Naive thymus-derived CD4-positive, alpha-beta T cell (primary cell): Measurements from ENCODE around the gene OR12D3. TPM values are rescaled to one million over a fixed set of nuclear protein-coding genes. Genes with fewer than 3 reads are reported as not detected.

Experiments
- ATAC-seq: fragments of 150-1000 bp; cut with Tn5 transposase; 2 replicates; pipeline ENCODE4 v1.10.0; 2021; ENCODE audit warnings: mild to moderate bottlenecking, moderate library complexity
- CTCF ChIA-PET: fragments of 350-600 bp; sonication (Branson Sonifier 250); formaldehyde crosslinking; loops from one replicate; lab custom pipeline; 2021; ENCODE audit warnings: antibody characterized with exemption; lab: Charles Lee
- POLR2A ChIA-PET: fragments of 350-600 bp; sonication (Branson Sonifier 250); formaldehyde crosslinking; loops from one replicate; lab custom pipeline; 2021; ENCODE audit warnings: antibody characterized with exemption, inconsistent platforms; lab: Charles Lee
- DNase-seq, 9 donors: peaks; one replicate each; pipeline versions ENCODE4 v3.0.0 to v3.0.0-alpha.2; 2020 to 2022; ENCODE audit warnings: mixed read lengths in 1 of 9
- H3K27ac ChIP-seq: one replicate; pipeline ENCODE4 v1.7.0; 2013; ENCODE audit warnings: mild to moderate bottlenecking, low read depth, low read length, moderate library complexity
- H3K27me3 ChIP-seq, 2 donors: one replicate each; pipeline ENCODE4 v1.7.0; 2013; ENCODE audit warnings: low read length in 2 of 2, mild to moderate bottlenecking in 2 of 2, moderate library complexity in 2 of 2; ENCODE audit not compliant: control insufficient read depth in 2 of 2, insufficient read depth in 2 of 2
- H3K36me3 ChIP-seq, 3 experiments: 1 replicate in 2 of 3; 2 replicates in 1 of 3; pipeline ENCODE4 v1.7.0; 2013; ENCODE audit warnings: low read length in 3 of 3, mild to moderate bottlenecking in 3 of 3, moderate library complexity in 1 of 3; ENCODE audit not compliant: insufficient read depth in 3 of 3, control insufficient read depth in 2 of 3
- H3K4me1 ChIP-seq, 2 donors: one replicate each; pipeline ENCODE4 v1.7.0; 2013; ENCODE audit warnings: low read length in 2 of 2, mild to moderate bottlenecking in 2 of 2, moderate library complexity in 1 of 2; ENCODE audit not compliant: control insufficient read depth in 2 of 2, insufficient read depth in 2 of 2
- H3K4me3 ChIP-seq: 2 replicates; pipeline ENCODE4 v1.7.0; 2013; ENCODE audit warnings: mild to moderate bottlenecking, low read length
- H3K9me3 ChIP-seq, 3 experiments: 1 replicate in 2 of 3; 2 replicates in 1 of 3; pipeline ENCODE4 v1.7.0; 2013; ENCODE audit warnings: low read length in 3 of 3; ENCODE audit not compliant: control insufficient read depth in 2 of 3
- H3K27ac Mint-ChIP-seq, 9 donors: one replicate each; pipeline ENCODE4 v1.8.0; 2020 to 2022; ENCODE audit warnings: mixed read lengths in 9 of 9, mild to moderate bottlenecking in 8 of 9, moderate library complexity in 5 of 9, inconsistent platforms in 2 of 9
- H3K27me3 Mint-ChIP-seq, 5 donors: one replicate each; pipeline ENCODE4 v1.8.0; 2021 to 2022; ENCODE audit warnings: mixed read lengths in 5 of 5, mild to moderate bottlenecking in 1 of 5
- H3K36me3 Mint-ChIP-seq, 5 donors: one replicate each; pipeline ENCODE4 v1.8.0; 2020 to 2022; ENCODE audit warnings: mixed read lengths in 5 of 5, mild to moderate bottlenecking in 3 of 5, inconsistent platforms in 1 of 5
- H3K4me1 Mint-ChIP-seq, 7 donors: one replicate each; pipeline ENCODE4 v1.8.0; 2020 to 2022; ENCODE audit warnings: mixed read lengths in 7 of 7, mild to moderate bottlenecking in 3 of 7, inconsistent platforms in 1 of 7
- H3K4me3 Mint-ChIP-seq, 10 donors: one replicate each; pipeline ENCODE4 v1.8.0; 2020 to 2022; ENCODE audit warnings: mild to moderate bottlenecking in 10 of 10, mixed read lengths in 10 of 10, moderate library complexity in 6 of 10, inconsistent platforms in 2 of 10
- H3K9me3 Mint-ChIP-seq, 11 donors: one replicate each; pipeline ENCODE4 v1.8.0; 2020 to 2022; ENCODE audit warnings: mixed read lengths in 11 of 11, mild to moderate bottlenecking in 4 of 11, inconsistent platforms in 1 of 11, moderate library complexity in 1 of 11
- intact Hi-C, 2 donors: fragments of 100-400 bp; cut with micrococcal nuclease; formaldehyde crosslinking; loops; one replicate each; pipeline ENCODE4 v1.15.1; 2023
- polyA plus RNA-seq, 2 donors: library from polyadenylated mRNA; unstranded; fragments of 300-500 nt; fragmentation: Illumina TruSeq; gene quantifications; one replicate each; pipeline ENCODE4 v1.2.3, GENCODE V29; 2021
- total RNA-seq, 6 experiments: library from RNA in 5 of 6; stranded (reverse) in 5 of 6; gene quantifications; 1 replicate in 5 of 6; 2 replicates in 1 of 6; pipeline ENCODE4 v1.2.3 and lab custom pipeline; 2021 to 2026

OR12D3 gene, protein sequence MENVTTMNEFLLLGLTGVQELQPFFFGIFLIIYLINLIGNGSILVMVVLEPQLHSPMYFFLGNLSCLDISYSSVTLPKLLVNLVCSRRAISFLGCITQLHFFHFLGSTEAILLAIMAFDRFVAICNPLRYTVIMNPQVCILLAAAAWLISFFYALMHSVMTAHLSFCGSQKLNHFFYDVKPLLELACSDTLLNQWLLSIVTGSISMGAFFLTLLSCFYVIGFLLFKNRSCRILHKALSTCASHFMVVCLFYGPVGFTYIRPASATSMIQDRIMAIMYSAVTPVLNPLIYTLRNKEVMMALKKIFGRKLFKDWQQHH
- total RNA-seq, result not detected
- polyA plus RNA-seq, result not detected
- total RNA-seq (lab: John Stamatoyannopoulos, UW), result not detected

DNA sequence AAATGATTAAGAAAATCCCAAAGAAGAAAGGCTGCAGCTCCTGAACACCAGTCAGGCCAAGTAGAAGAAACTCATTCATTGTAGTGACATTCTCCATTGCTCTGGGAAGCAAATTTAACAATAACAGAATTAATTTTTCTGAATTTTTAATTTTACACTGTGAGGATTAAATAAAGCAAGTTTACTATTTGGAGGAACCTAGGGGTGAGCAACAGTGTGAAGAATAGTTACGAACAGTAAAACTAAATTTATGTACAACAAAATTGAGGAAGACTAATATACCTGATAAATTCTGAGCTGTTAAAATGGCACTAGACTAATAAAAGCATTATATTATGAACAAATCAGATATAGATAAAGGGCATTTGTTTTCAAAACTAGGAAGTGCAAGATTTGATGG lies at the start of gene OR12D3:
OR12D3 (minus strand) TSS at position 101 of the 400 bp plus-strand sequence; CDS start at position 97, 4 bp downstream.
- no peak within 1 kb of the TSS for H3K27ac Mint-ChIP-seq
- POLR2A ChIA-PET, result no interaction called here
- DNase-seq (no peak), ATAC-seq (no peak)
- H3K27me3 Mint-ChIP-seq, result peaks cover 10 to 70% (median 45%) of the 10 kb centered on the region in 5 donors
- intact Hi-C loops, result no loop called here
- no peak within 1 kb of the TSS for H3K4me3 Mint-ChIP-seq
- Histone ChIP-seq H3K4me3 (no peak within 1 kb of the TSS), H3K9me3 (no peaks in the 10 kb centered on the region), H3K27me3 (no peaks in the 10 kb centered on the region), H3K27ac (no peak within 1 kb of the TSS), H3K4me1 (no peaks in the 10 kb centered on the region), H3K36me3 (no peaks in the 10 kb centered on the region)
- H3K4me1 Mint-ChIP-seq, result no peaks in the 10 kb centered on the region
- H3K36me3 Mint-ChIP-seq, result peaks cover 0 to 4% (median 0%) of the 10 kb centered on the region in 5 donors
- CTCF ChIA-PET, result no interaction called here
- peaks cover 0 to 7% (median 0%) of the 10 kb centered on the region in 11 donors for H3K9me3 Mint-ChIP-seq

DNA sequence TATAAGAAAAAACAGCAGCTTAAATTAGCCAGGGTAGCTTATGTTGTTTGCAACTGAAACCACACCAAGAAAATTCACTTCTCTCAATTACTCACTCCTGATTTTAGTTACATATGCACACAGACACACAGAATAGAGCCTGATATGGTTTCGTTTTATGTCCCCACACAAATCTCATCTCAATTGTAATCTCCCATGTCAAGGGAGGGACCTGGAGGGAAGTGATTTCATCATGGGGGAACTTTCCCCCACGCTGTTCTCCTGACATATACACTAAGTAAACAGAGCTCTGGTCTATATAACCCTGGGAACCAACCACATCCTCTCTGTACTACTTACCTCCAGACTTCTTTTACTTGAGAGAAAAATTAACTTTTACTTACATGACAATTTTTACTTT lies 49.5 kb upstream of the OR12D3 start:
- ATAC-seq (no peak), DNase-seq (no peak)
- no peaks in the 10 kb centered on the region for H3K36me3 ChIP-seq
- no peak overlapping the region for H3K27ac ChIP-seq
- POLR2A ChIA-PET, result no interaction called here
- H3K4me1 ChIP-seq, result no peaks in the 10 kb centered on the region
- CTCF ChIA-PET, result no interaction called here
- Mint-ChIP-seq H3K4me3 (no peak overlapping the region), H3K27ac (no peak overlapping the region), H3K4me1 (peaks cover 0 to 1% (median 0%) of the 10 kb centered on the region in 7 donors), H3K36me3 (peaks cover 0 to 4% (median 0%) of the 10 kb centered on the region in 5 donors), H3K27me3 (peaks cover 23 to 77% (median 65%) of the 10 kb centered on the region in 5 donors), H3K9me3 (peaks cover 0 to 7% (median 0%) of the 10 kb centered on the region in 11 donors)
- intact Hi-C loops, result no loop called here
- no peaks in the 10 kb centered on the region for H3K27me3 ChIP-seq
- no peak overlapping the region for H3K4me3 ChIP-seq
- H3K9me3 ChIP-seq, result no peaks in the 10 kb centered on the region

DNA sequence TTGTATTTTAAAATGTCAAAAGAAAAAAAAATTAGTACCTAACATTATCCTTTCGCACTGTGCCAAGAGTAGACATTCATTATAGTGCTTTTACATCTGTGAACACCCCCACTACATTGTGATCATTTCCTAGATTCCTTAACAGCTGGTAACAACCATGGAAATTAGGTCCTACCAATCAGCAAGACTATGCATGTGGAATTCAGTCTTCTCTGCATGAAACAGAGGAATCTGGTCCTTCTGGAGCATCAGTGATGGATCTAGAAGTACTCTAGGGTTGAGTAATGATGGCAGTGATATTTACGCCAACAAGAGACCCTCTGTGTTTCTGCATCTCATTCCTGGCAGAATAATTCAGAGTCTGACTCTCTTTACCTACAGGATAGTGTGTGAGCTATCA lies 49.1 kb upstream of the OR12D3 start:
- POLR2A ChIA-PET, result no interaction called here
- ATAC-seq (no peak), DNase-seq (no peak)
- no peak overlapping the region for H3K27ac Mint-ChIP-seq
- CTCF ChIA-PET, result no interaction called here
- Histone ChIP-seq H3K27me3 (no peaks in the 10 kb centered on the region), H3K27ac (no peak overlapping the region), H3K4me3 (no peak overlapping the region), H3K36me3 (no peaks in the 10 kb centered on the region), H3K9me3 (no peaks in the 10 kb centered on the region), H3K4me1 (no peaks in the 10 kb centered on the region)
- peaks cover 0 to 4% (median 0%) of the 10 kb centered on the region in 5 donors for H3K36me3 Mint-ChIP-seq
- intact Hi-C loops, result no loop called here
- H3K9me3 Mint-ChIP-seq, result peaks cover 0 to 7% (median 0%) of the 10 kb centered on the region in 11 donors
- H3K27me3 Mint-ChIP-seq, result peaks cover 21 to 74% (median 63%) of the 10 kb centered on the region in 5 donors
- H3K4me3 Mint-ChIP-seq, result no peak overlapping the region
- peaks cover 0 to 1% (median 0%) of the 10 kb centered on the region in 7 donors for H3K4me1 Mint-ChIP-seq

DNA sequence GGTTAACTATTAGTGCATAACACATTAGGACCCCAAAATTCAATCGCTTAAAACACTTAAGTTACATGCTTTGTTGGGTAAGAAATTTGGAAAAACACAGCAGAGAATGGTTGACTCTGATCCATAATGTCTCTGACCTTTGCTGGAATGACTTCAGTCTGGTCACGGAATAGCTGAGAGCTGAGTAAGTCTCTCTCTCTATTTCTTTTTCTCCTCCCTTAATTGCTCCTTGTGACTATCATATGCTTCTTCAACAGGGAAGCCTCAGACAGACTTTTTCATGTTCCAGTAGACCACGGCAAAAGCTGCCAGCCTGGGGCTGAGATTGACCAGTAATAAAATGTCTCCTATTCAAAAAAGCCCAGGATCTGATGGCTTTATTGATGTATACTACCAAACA lies 44.4 kb upstream of the OR12D3 start:
- H3K27me3 ChIP-seq, result no peaks in the 10 kb centered on the region
- no peak overlapping the region for H3K27ac ChIP-seq
- no peaks in the 10 kb centered on the region for H3K36me3 ChIP-seq
- peaks cover 0 to 7% (median 0%) of the 10 kb centered on the region in 11 donors for H3K9me3 Mint-ChIP-seq
- H3K27ac Mint-ChIP-seq, result no peak overlapping the region
- no peaks in the 10 kb centered on the region for H3K4me1 ChIP-seq
- intact Hi-C loops, result no loop called here
- H3K4me3 ChIP-seq, result no peak overlapping the region
- no peak for DNase-seq
- H3K36me3 Mint-ChIP-seq, result no peaks in the 10 kb centered on the region
- POLR2A ChIA-PET, result no interaction called here
- H3K27me3 Mint-ChIP-seq, result peaks cover 27 to 67% (median 45%) of the 10 kb centered on the region in 5 donors
- no peak overlapping the region for H3K4me3 Mint-ChIP-seq
- no peaks in the 10 kb centered on the region for H3K9me3 ChIP-seq
- CTCF ChIA-PET, result no interaction called here
- no peak for ATAC-seq
- H3K4me1 Mint-ChIP-seq, result no peaks in the 10 kb centered on the region

DNA sequence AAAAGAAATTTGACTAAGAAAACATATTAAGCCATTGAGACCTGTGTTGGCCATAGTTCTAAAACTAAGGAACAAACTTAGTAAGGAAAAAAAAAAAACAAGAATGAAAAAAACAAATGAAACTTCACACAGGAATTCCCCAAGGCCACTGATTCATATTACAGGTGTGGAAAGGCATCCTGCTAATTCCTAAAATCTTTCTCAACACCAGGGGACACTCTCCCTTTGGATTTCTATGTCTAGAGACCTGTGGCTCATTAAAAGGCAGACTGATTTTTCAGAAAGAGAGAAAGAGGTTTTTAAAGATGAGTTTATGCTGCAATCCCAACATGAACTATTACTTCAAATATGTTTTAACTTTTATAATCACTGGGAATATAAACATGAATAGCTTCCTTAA lies 39.5 kb upstream of the OR12D3 start, which contains the start of gene OR12D1:
OR12D1 (plus strand) TSS at position 341 of the 400 bp plus-strand sequence.
- Histone ChIP-seq H3K4me3 (no peak within 1 kb of the TSS), H3K9me3 (peaks cover 0 to 5% (median 0%) of the 10 kb centered on the region in 3 experiments), H3K36me3 (no peaks in the 10 kb centered on the region), H3K4me1 (no peaks in the 10 kb centered on the region), H3K27ac (no peak within 1 kb of the TSS), H3K27me3 (no peaks in the 10 kb centered on the region)
- H3K27me3 Mint-ChIP-seq, result peaks cover 22 to 55% (median 46%) of the 10 kb centered on the region in 5 donors
- ATAC-seq (no peak), DNase-seq (no peak)
- H3K4me1 Mint-ChIP-seq, result no peaks in the 10 kb centered on the region
- no peak within 1 kb of the TSS for H3K27ac Mint-ChIP-seq
- peaks cover 0 to 5% (median 0%) of the 10 kb centered on the region in 5 donors for H3K36me3 Mint-ChIP-seq
- H3K9me3 Mint-ChIP-seq, result peaks cover 0 to 24% (median 11%) of the 10 kb centered on the region in 11 donors
- ChIA-PET POLR2A (no interaction called here), CTCF (no interaction called here)
- H3K4me3 Mint-ChIP-seq, result no peak within 1 kb of the TSS
- intact Hi-C loops, result no loop called here

DNA sequence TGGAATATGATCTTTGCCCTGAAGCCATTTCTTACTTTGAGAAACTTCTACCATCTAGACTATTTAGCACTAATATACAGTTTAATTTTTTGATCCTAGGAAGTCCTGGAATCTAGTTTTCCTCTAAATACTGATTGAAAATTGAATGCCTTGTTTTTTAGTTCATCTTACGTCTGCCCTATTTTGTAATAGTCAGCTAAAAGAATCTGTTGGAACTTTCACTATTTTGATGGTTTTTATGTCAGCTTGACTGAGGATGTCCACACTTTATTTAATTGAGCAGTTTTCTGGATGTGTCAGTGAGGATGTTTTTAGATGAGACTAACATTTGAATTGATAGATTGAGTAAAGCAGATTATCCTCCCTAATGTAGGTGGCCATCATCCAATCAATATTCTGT lies 28.7 kb upstream of the OR12D3 start:
- Mint-ChIP-seq H3K27ac (no peak overlapping the region), H3K9me3 (peaks cover 0 to 17% (median 6%) of the 10 kb centered on the region in 11 donors), H3K4me3 (no peak overlapping the region), H3K36me3 (no peaks in the 10 kb centered on the region), H3K4me1 (no peaks in the 10 kb centered on the region), H3K27me3 (peaks cover 7 to 73% (median 58%) of the 10 kb centered on the region in 5 donors)
- intact Hi-C loops, result no loop called here
- Histone ChIP-seq H3K27me3 (peaks cover 0 to 4% of the 10 kb centered on the region in 2 donors), H3K4me3 (no peak overlapping the region), H3K4me1 (no peaks in the 10 kb centered on the region), H3K36me3 (no peaks in the 10 kb centered on the region), H3K9me3 (no peaks in the 10 kb centered on the region), H3K27ac (no peak overlapping the region)
- no peak for ATAC-seq
- CTCF ChIA-PET, result no interaction called here
- POLR2A ChIA-PET, result no interaction called here
- DNase-seq, result no peak
